GM06990 (cell line): ENCODE results near the gene RSRC1.
A peak's percentile ranks its signal among the peaks of the same experiment; 100 is the strongest.

Experiments used
- DNase-seq: peaks from one replicate; pipeline ENCODE4 v3.0.0-alpha.2; 2011; ENCODE audit not compliant: insufficient read length; ENCODE audit errors: extremely low read depth
- H3K27me3 ChIP-seq: replicated peaks from 2 replicates; pipeline ENCODE4 v1.6.0; 2011; ENCODE audit warnings: low read length; ENCODE audit not compliant: control insufficient read depth, insufficient read depth
- H3K36me3 ChIP-seq: 2 replicates; pipeline ENCODE4 v1.5.1; 2011; ENCODE audit warnings: low read length; ENCODE audit not compliant: control insufficient read depth, insufficient read depth
- H3K4me3 ChIP-seq: replicated peaks from 2 replicates; pipeline ENCODE4 v1.5.1; 2011; ENCODE audit warnings: low read depth, mild to moderate bottlenecking, control low read depth, low read length
- CTCF ChIP-seq: IDR thresholded peaks from 2 replicates; pipeline ENCODE4 v1.5.1; 2011; ENCODE audit warnings: low read length, control low read depth, mild to moderate bottlenecking, inconsistent platforms; ENCODE audit not compliant: insufficient read depth, poor library complexity, severe bottlenecking

The RSRC1 gene

GRCh38 chr3:158382479-158382878 lies 272.6 kb downstream of the RSRC1 start:
- H3K4me3 ChIP-seq = no peak overlapping the region
- no peak for DNase-seq
- no peak for TF ChIP-seq CTCF
- no peaks in the 10 kb centered on the region for H3K36me3 ChIP-seq
- no peaks in the 10 kb centered on the region for H3K27me3 ChIP-seq

- Histone ChIP-seq H3K36me3 (no peaks in the 10 kb centered on the region), H3K27me3 (no peaks in the 10 kb centered on the region), H3K4me3 (no peak overlapping the region)
- TF ChIP-seq CTCF = no peak
- DNase-seq = peak; percentile 33
These were observed 274.1 kb downstream of the RSRC1 start for GRCh38 chr3:158384019-158384418.

- no peak for TF ChIP-seq CTCF
- DNase-seq = no peak
- H3K36me3 ChIP-seq = no peaks in the 10 kb centered on the region
- no peak overlapping the region for H3K4me3 ChIP-seq
- no peaks in the 10 kb centered on the region for H3K27me3 ChIP-seq
These were observed 285.5 kb downstream of the RSRC1 start for GRCh38 chr3:158395421-158395820.

GRCh38 chr3:158402590-158402989 lies 292.7 kb downstream of the RSRC1 start:
- no peaks in the 10 kb centered on the region for H3K27me3 ChIP-seq
- H3K36me3 ChIP-seq = no peaks in the 10 kb centered on the region
- H3K4me3 ChIP-seq = no peak overlapping the region
- no peak for DNase-seq
- TF ChIP-seq CTCF = no peak

- no peak for DNase-seq
These were observed 293.1 kb downstream of the RSRC1 start for GRCh38 chr3:158403013-158403412.

More at GRCh38 chr3:158403013-158403412, 293.1 kb downstream of the RSRC1 start:
- Histone ChIP-seq H3K27me3 (no peaks in the 10 kb centered on the region), H3K36me3 (no peaks in the 10 kb centered on the region), H3K4me3 (no peak overlapping the region)
- no peak for TF ChIP-seq CTCF
